Neuronal stem cell (in vitro differentiated cells): Measurements from ENCODE around the gene SERPINA5.
A peak's percentile ranks its signal among the peaks of the same experiment; 100 is the strongest.

Experiments
- DNase-seq: peaks from one replicate; pipeline ENCODE4 v3.0.0-alpha.2; 2013; ENCODE audit warnings: low spot score
- H2AFZ ChIP-seq: one replicate; pipeline ENCODE4 v1.6.1; 2013; ENCODE audit warnings: mild to moderate bottlenecking, low read length, inconsistent platforms
- H2AK5ac ChIP-seq: 2 replicates; pipeline ENCODE4 v1.6.1; 2013; ENCODE audit warnings: low read depth, mild to moderate bottlenecking, inconsistent platforms, low read length, moderate library complexity, mixed read lengths
- H2BK120ac ChIP-seq: 2 replicates; pipeline ENCODE4 v1.6.1; 2013; ENCODE audit warnings: low read depth, mild to moderate bottlenecking, inconsistent platforms, low read length, moderate library complexity, mixed read lengths
- H2BK12ac ChIP-seq: one replicate; pipeline ENCODE4 v1.6.1; 2013; ENCODE audit warnings: low read length, inconsistent platforms
- H2BK15ac ChIP-seq: 2 replicates; pipeline ENCODE4 v1.6.1; 2013; ENCODE audit warnings: mild to moderate bottlenecking, low read length, inconsistent platforms, mixed read lengths
- H2BK5ac ChIP-seq: one replicate; pipeline ENCODE4 v1.6.1; 2013; ENCODE audit warnings: inconsistent platforms, mild to moderate bottlenecking, low read length, moderate library complexity
- H3K14ac ChIP-seq: one replicate; pipeline ENCODE4 v1.6.1; 2013; ENCODE audit warnings: low read length, inconsistent platforms
- H3K18ac ChIP-seq: 2 replicates; pipeline ENCODE4 v1.6.1; 2013; ENCODE audit warnings: low read length, inconsistent platforms
- H3K23ac ChIP-seq: 2 replicates; pipeline ENCODE4 v1.6.1; 2013; ENCODE audit warnings: low read depth, mild to moderate bottlenecking, mixed read lengths, low read length, inconsistent platforms; ENCODE audit not compliant: poor library complexity
- H3K27ac ChIP-seq: replicated peaks from 3 replicates; pipeline ENCODE4 v1.5.1; 2013; ENCODE audit warnings: low read length, inconsistent platforms
- H3K27me3 ChIP-seq, 3 experiments: 2 replicates each; pipeline ENCODE4 v1.6.1; 2013; ENCODE audit warnings: low read length in 3 of 3, mild to moderate bottlenecking in 2 of 3, inconsistent platforms in 1 of 3, low read depth in 1 of 3, mixed read lengths in 1 of 3, moderate library complexity in 1 of 3; ENCODE audit not compliant: control insufficient read depth in 3 of 3, insufficient read depth in 3 of 3
- H3K36me3 ChIP-seq, 2 donors: replicated peaks in 1 of 2; 2 replicates each; pipeline ENCODE4 v1.6.1; 2013; ENCODE audit warnings: low read length in 2 of 2; ENCODE audit not compliant: control insufficient read depth in 2 of 2, insufficient read depth in 2 of 2
- H3K4ac ChIP-seq: 2 replicates; pipeline ENCODE4 v1.6.1; 2013; ENCODE audit warnings: inconsistent platforms, mild to moderate bottlenecking, low read length, moderate library complexity
- H3K4me1 ChIP-seq, 2 donors: 1 replicate in 1 of 2; 2 replicates in 1 of 2; pipeline ENCODE4 v1.6.1; 2013; ENCODE audit warnings: low read length in 2 of 2, low read depth in 1 of 2; ENCODE audit not compliant: control insufficient read depth in 2 of 2, insufficient read depth in 1 of 2
- H3K4me2 ChIP-seq: one replicate; pipeline ENCODE4 v1.6.1; 2013; ENCODE audit warnings: mild to moderate bottlenecking, low read length, inconsistent platforms; ENCODE audit not compliant: insufficient read depth, poor library complexity, severe bottlenecking
- H3K4me3 ChIP-seq, 2 donors: 2 replicates each; pipeline ENCODE4 v1.5.1; 2013; ENCODE audit warnings: low read length in 2 of 2, mild to moderate bottlenecking in 2 of 2, inconsistent platforms in 1 of 2, moderate library complexity in 1 of 2
- H3K79me1 ChIP-seq: one replicate; pipeline ENCODE4 v1.6.1; 2013; ENCODE audit warnings: low read depth, mild to moderate bottlenecking, inconsistent platforms, low read length, moderate library complexity
- H3K9ac ChIP-seq: one replicate; pipeline ENCODE4 v1.6.1; 2013; ENCODE audit warnings: mild to moderate bottlenecking, low read depth, low read length, inconsistent platforms; ENCODE audit not compliant: poor library complexity
- H3K9me3 ChIP-seq, 2 donors: replicated peaks in 1 of 2; 2 replicates each; pipeline versions ENCODE3 to v1.6.1; 2013; ENCODE audit warnings: low read length in 2 of 2, mild to moderate bottlenecking in 2 of 2, inconsistent platforms in 1 of 2, low read depth in 1 of 2, mixed read lengths in 1 of 2, moderate library complexity in 1 of 2; ENCODE audit not compliant: control insufficient read depth in 2 of 2, insufficient read depth in 1 of 2
- H4K8ac ChIP-seq: one replicate; pipeline ENCODE4 v1.6.1; 2013; ENCODE audit warnings: low read depth, mild to moderate bottlenecking, inconsistent platforms, low read length, moderate library complexity
- H4K91ac ChIP-seq: one replicate; pipeline ENCODE4 v1.6.1; 2013; ENCODE audit warnings: low read length, low read depth, mild to moderate bottlenecking, inconsistent platforms; ENCODE audit not compliant: poor library complexity
- WGBS, 2 donors: extraction: QIAGEN DNeasy Blood & Tissue Kit; methylation state at CpG; one replicate each; pipeline ENCODE4 v1.1.7; 2013; ENCODE audit warnings: missing lambda C conversion rate in 2 of 2, mixed read lengths in 1 of 2; ENCODE audit not compliant: insufficient read length in 2 of 2, insufficient replicate concordance in 1 of 2; ENCODE audit errors: extremely low coverage in 2 of 2; 5-methylcytosine and 5-hydroxymethylcytosine counted together

SERPINA5 gene

DNA sequence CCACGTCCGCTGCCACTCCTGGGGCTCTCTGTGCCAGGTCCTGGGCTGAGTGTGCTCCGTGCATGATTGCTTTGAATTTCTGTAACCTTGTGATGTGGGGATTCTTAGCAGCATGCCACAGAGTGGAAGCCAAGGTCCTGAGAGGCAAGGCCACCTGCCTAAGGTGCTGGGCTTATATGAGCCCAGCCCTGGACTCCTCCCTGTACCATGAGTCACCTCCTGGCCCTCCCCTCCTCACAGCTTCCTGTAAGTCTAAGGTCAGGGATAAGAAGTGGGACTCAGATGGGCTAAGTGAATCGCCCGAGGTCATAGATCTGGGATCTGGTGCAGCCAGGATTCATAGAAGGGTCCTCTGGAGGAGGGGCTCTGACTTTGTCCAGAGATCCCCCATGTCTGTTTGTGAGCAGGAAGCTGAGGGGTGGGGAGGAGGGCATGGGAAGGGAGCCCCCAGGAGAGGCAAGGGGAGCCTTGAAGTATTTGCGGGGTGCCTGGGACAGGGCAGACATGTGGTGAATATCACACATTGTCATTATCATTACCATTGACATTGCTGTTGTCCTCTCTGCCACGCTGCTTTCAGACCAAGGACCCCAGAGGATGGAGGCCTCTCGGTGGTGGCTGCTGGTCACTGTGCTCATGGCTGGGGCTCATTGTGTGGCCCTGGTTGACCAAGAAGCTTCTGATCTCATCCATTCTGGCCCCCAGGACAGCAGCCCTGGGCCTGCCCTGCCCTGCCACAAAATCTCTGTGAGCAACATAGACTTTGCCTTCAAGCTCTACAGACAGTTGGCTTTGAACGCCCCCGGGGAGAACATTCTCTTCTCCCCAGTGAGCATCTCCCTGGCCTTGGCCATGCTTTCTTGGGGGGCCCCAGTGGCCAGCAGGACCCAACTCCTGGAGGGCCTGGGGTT, 59.8 kb downstream of the SERPINA5 start:
- Histone ChIP-seq H3K4me1 (no peaks in the 10 kb centered on the region), H2BK120ac (no peak overlapping the region), H3K4ac (no peak overlapping the region), H2AFZ (no peak overlapping the region), H3K9me3 (no peaks in the 10 kb centered on the region), H2BK12ac (no peak overlapping the region), H3K27me3 (no peaks in the 10 kb centered on the region), H3K4me2 (no peak overlapping the region), H2AK5ac (peak overlapping the region; percentile 50), H2BK5ac (no peak overlapping the region), H3K14ac (no peak overlapping the region), H3K36me3 (no peaks in the 10 kb centered on the region), H3K27ac (no peak overlapping the region), H3K9ac (no peak overlapping the region), H3K18ac (peak overlapping the region; percentile 29), H4K8ac (no peak overlapping the region), H2BK15ac (no peak overlapping the region), H3K23ac (no peak overlapping the region), H4K91ac (no peak overlapping the region), H3K4me3 (no peak overlapping the region), H3K79me1 (no peaks in the 10 kb centered on the region)
- no peak for DNase-seq
- no CpG with 5 or more reads among the region's 10 CpGs for WGBS, 2 donors

DNA sequence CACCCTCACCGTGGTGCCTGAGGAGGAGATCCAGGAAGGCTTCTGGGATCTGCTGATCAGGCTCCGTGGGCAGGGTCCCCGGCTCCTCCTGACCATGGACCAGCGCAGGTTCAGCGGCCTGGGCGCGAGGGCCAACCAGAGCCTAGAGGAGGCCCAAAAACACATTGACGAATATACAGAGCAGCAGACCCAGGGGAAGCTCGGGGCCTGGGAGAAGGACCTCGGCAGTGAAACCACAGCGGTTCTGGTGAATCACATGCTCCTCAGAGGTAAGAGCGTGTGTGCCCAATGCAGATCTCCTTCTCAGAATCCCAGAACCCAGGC, 60.4 kb downstream of the SERPINA5 start:
- Histone ChIP-seq H3K36me3 (no peaks in the 10 kb centered on the region), H2BK5ac (no peak overlapping the region), H3K4me3 (no peak overlapping the region), H3K27ac (no peak overlapping the region), H3K4me2 (no peak overlapping the region), H2AFZ (no peak overlapping the region), H3K4ac (no peak overlapping the region), H3K79me1 (no peaks in the 10 kb centered on the region), H3K9ac (no peak overlapping the region), H3K14ac (no peak overlapping the region), H3K9me3 (no peaks in the 10 kb centered on the region), H2BK12ac (no peak overlapping the region), H2AK5ac (peak overlapping the region; percentile 50), H3K23ac (no peak overlapping the region), H4K8ac (no peak overlapping the region), H2BK120ac (no peak overlapping the region), H4K91ac (no peak overlapping the region), H3K18ac (no peak overlapping the region), H3K4me1 (no peaks in the 10 kb centered on the region), H3K27me3 (no peaks in the 10 kb centered on the region), H2BK15ac (no peak overlapping the region)
- no CpG with 5 or more reads among the region's 12 CpGs for WGBS, 2 donors
- DNase-seq: no peak
